Memory B cell (primary cell): Measurements from ENCODE around the gene PACS1.

Experiments used
- ATAC-seq: fragments of 150-1000 bp; cut with Tn5 transposase; 2 replicates; pipeline ENCODE4 v1.10.0; 2021; ENCODE audit warnings: low read depth, mild to moderate bottlenecking, moderate library complexity
- DNase-seq, 2 donors: peaks; one replicate each; pipeline ENCODE4 v3.0.0; 2022; ENCODE audit warnings: low spot score in 2 of 2
- H3K27ac Mint-ChIP-seq: one replicate; pipeline ENCODE4 v1.8.0; 2022; ENCODE audit warnings: mild to moderate bottlenecking, moderate library complexity, mixed read lengths
- H3K27me3 Mint-ChIP-seq: one replicate; pipeline ENCODE4 v1.8.0; 2022; ENCODE audit warnings: mixed read lengths
- H3K36me3 Mint-ChIP-seq: one replicate; pipeline ENCODE4 v1.8.0; 2022; ENCODE audit warnings: mild to moderate bottlenecking, mixed read lengths
- H3K4me1 Mint-ChIP-seq: one replicate; pipeline ENCODE4 v1.8.0; 2022; ENCODE audit warnings: mixed read lengths
- H3K4me3 Mint-ChIP-seq: one replicate; pipeline ENCODE4 v1.8.0; 2022; ENCODE audit warnings: mild to moderate bottlenecking, moderate library complexity, mixed read lengths
- H3K9me3 Mint-ChIP-seq: one replicate; pipeline ENCODE4 v1.8.0; 2022; ENCODE audit warnings: mixed read lengths

The PACS1 gene

GRCh38 chr11:66192181-66192863 lies 122.2 kb downstream of the PACS1 start:
- Mint-ChIP-seq H3K4me3 (no peak overlapping the region), H3K9me3 (peaks cover 2% of the 10 kb centered on the region), H3K27ac (peak overlapping the region; percentile 65), H3K4me1 (peaks cover 5% of the 10 kb centered on the region), H3K36me3 (peaks cover 26% of the 10 kb centered on the region), H3K27me3 (no peaks in the 10 kb centered on the region)
- ATAC-seq (no peak), DNase-seq (no peak)

GRCh38 chr11:66194391-66194790 lies 124.3 kb downstream of the PACS1 start:
- Mint-ChIP-seq H3K27me3 (no peaks in the 10 kb centered on the region), H3K9me3 (no peaks in the 10 kb centered on the region), H3K4me3 (no peak overlapping the region), H3K36me3 (peaks cover 27% of the 10 kb centered on the region), H3K4me1 (peaks cover 3% of the 10 kb centered on the region), H3K27ac (no peak overlapping the region)
- no peak for DNase-seq
- ATAC-seq, result no peak

- H3K27me3 Mint-ChIP-seq, result no peaks in the 10 kb centered on the region
- H3K4me3 Mint-ChIP-seq, result no peak overlapping the region
- H3K36me3 Mint-ChIP-seq, result peaks cover 32% of the 10 kb centered on the region
- H3K4me1 Mint-ChIP-seq, result no peaks in the 10 kb centered on the region
- no peak overlapping the region for H3K27ac Mint-ChIP-seq
- no peaks in the 10 kb centered on the region for H3K9me3 Mint-ChIP-seq
- no peak for ATAC-seq
- no peak for DNase-seq
These were observed 125.8 kb downstream of the PACS1 start for GRCh38 chr11:66195867-66196266.

GRCh38 chr11:66203847-66204246 lies 133.8 kb downstream of the PACS1 start:
- H3K4me3 Mint-ChIP-seq, result no peak overlapping the region
- no peak overlapping the region for H3K27ac Mint-ChIP-seq
- no peaks in the 10 kb centered on the region for H3K27me3 Mint-ChIP-seq
- ATAC-seq (no peak), DNase-seq (no peak)
- peaks cover 8% of the 10 kb centered on the region for H3K9me3 Mint-ChIP-seq
- H3K4me1 Mint-ChIP-seq, result no peaks in the 10 kb centered on the region
- H3K36me3 Mint-ChIP-seq, result peaks cover 26% of the 10 kb centered on the region

GRCh38 chr11:66204412-66204811 lies 134.3 kb downstream of the PACS1 start:
- ATAC-seq (no peak), DNase-seq (no peak)
- Mint-ChIP-seq H3K4me3 (no peak overlapping the region), H3K27ac (no peak overlapping the region), H3K9me3 (peaks cover 8% of the 10 kb centered on the region), H3K4me1 (peaks cover 3% of the 10 kb centered on the region), H3K27me3 (no peaks in the 10 kb centered on the region), H3K36me3 (peaks cover 27% of the 10 kb centered on the region)

- Mint-ChIP-seq H3K27me3 (no peaks in the 10 kb centered on the region), H3K4me1 (peaks cover 3% of the 10 kb centered on the region), H3K27ac (peak overlapping the region; percentile 15), H3K9me3 (peaks cover 4% of the 10 kb centered on the region), H3K4me3 (no peak overlapping the region), H3K36me3 (peaks cover 21% of the 10 kb centered on the region)
- DNase-seq, result no peak
- no peak for ATAC-seq
These were observed 137.7 kb downstream of the PACS1 start for GRCh38 chr11:66207816-66208215.

GRCh38 chr11:66211100-66211499 lies 141.0 kb downstream of the PACS1 start:
- H3K4me3 Mint-ChIP-seq, result no peak overlapping the region
- no peaks in the 10 kb centered on the region for H3K27me3 Mint-ChIP-seq
- no peaks in the 10 kb centered on the region for H3K9me3 Mint-ChIP-seq
- H3K36me3 Mint-ChIP-seq, result peaks cover 22% of the 10 kb centered on the region
- peaks cover 3% of the 10 kb centered on the region for H3K4me1 Mint-ChIP-seq
- no peak for ATAC-seq
- no peak overlapping the region for H3K27ac Mint-ChIP-seq
- no peak for DNase-seq

- no peaks in the 10 kb centered on the region for H3K27me3 Mint-ChIP-seq
- no peaks in the 10 kb centered on the region for H3K9me3 Mint-ChIP-seq
- H3K4me1 Mint-ChIP-seq, result peaks cover 2% of the 10 kb centered on the region
- H3K36me3 Mint-ChIP-seq, result peaks cover 32% of the 10 kb centered on the region
- peak overlapping the region; percentile 54 for H3K27ac Mint-ChIP-seq
- no peak for ATAC-seq
- no peak for DNase-seq
- H3K4me3 Mint-ChIP-seq, result no peak overlapping the region
These were observed 146.8 kb downstream of the PACS1 start for GRCh38 chr11:66216911-66217310.

- H3K36me3 Mint-ChIP-seq, result peaks cover 31% of the 10 kb centered on the region
- H3K27me3 Mint-ChIP-seq, result no peaks in the 10 kb centered on the region
- no peaks in the 10 kb centered on the region for H3K9me3 Mint-ChIP-seq
- no peak for ATAC-seq
- peaks cover 12% of the 10 kb centered on the region for H3K4me1 Mint-ChIP-seq
- H3K4me3 Mint-ChIP-seq, result no peak overlapping the region
- no peak for DNase-seq
- peak overlapping the region; percentile 54 for H3K27ac Mint-ChIP-seq
These were observed 148.0 kb downstream of the PACS1 start for GRCh38 chr11:66218036-66218435.

- Mint-ChIP-seq H3K4me1 (peaks cover 12% of the 10 kb centered on the region), H3K27me3 (no peaks in the 10 kb centered on the region), H3K27ac (peak overlapping the region; percentile 54), H3K9me3 (no peaks in the 10 kb centered on the region), H3K36me3 (peaks cover 30% of the 10 kb centered on the region), H3K4me3 (no peak overlapping the region)
- ATAC-seq, result no peak
- DNase-seq, result no peak
These were observed 149.0 kb downstream of the PACS1 start for GRCh38 chr11:66218846-66219620.

- peaks cover 28% of the 10 kb centered on the region for H3K36me3 Mint-ChIP-seq
- no peak overlapping the region for H3K4me3 Mint-ChIP-seq
These were observed 149.9 kb downstream of the PACS1 start for GRCh38 chr11:66219846-66220565.

GRCh38 chr11:66220566-66220935 lies 150.5 kb downstream of the PACS1 start:
- DNase-seq (no peak), ATAC-seq (no peak)
- H3K9me3 Mint-ChIP-seq, result no peaks in the 10 kb centered on the region
- H3K36me3 Mint-ChIP-seq, result peaks cover 29% of the 10 kb centered on the region
- no peaks in the 10 kb centered on the region for H3K27me3 Mint-ChIP-seq
- H3K4me1 Mint-ChIP-seq, result peaks cover 12% of the 10 kb centered on the region
- no peak overlapping the region for H3K4me3 Mint-ChIP-seq
- peak overlapping the region; percentile 97 for H3K27ac Mint-ChIP-seq

More at GRCh38 chr11:66219846-66220565, 149.9 kb downstream of the PACS1 start:
- Mint-ChIP-seq H3K9me3 (no peaks in the 10 kb centered on the region), H3K27me3 (no peaks in the 10 kb centered on the region), H3K27ac (peak overlapping the region; percentile 97), H3K4me1 (peaks cover 12% of the 10 kb centered on the region)
- ATAC-seq (no peak), DNase-seq (no peak)

- peaks cover 12% of the 10 kb centered on the region for H3K4me1 Mint-ChIP-seq
- H3K27me3 Mint-ChIP-seq, result no peaks in the 10 kb centered on the region
- H3K9me3 Mint-ChIP-seq, result no peaks in the 10 kb centered on the region
- peak overlapping the region; percentile 97 for H3K27ac Mint-ChIP-seq
- H3K36me3 Mint-ChIP-seq, result peaks cover 28% of the 10 kb centered on the region
- H3K4me3 Mint-ChIP-seq, result no peak overlapping the region
- DNase-seq, result no peak
- ATAC-seq, result no peak
These were observed 150.9 kb downstream of the PACS1 start for GRCh38 chr11:66221012-66221411.

GRCh38 chr11:66221726-66222236 lies 151.7 kb downstream of the PACS1 start:
- Mint-ChIP-seq H3K9me3 (no peaks in the 10 kb centered on the region), H3K36me3 (peaks cover 20% of the 10 kb centered on the region), H3K27me3 (no peaks in the 10 kb centered on the region), H3K27ac (peak overlapping the region; percentile 97), H3K4me3 (no peak overlapping the region), H3K4me1 (peaks cover 12% of the 10 kb centered on the region)
- DNase-seq (no peak), ATAC-seq (no peak)
